Measurements from ENCODE around the gene GFOD1. TPM values are rescaled to one million over a fixed set of nuclear protein-coding genes. Genes with fewer than 3 reads are reported as not detected.

Gene GFOD1
- total RNA-seq, 1 experiment from 2014 or later: 6.1 TPM

DNA sequence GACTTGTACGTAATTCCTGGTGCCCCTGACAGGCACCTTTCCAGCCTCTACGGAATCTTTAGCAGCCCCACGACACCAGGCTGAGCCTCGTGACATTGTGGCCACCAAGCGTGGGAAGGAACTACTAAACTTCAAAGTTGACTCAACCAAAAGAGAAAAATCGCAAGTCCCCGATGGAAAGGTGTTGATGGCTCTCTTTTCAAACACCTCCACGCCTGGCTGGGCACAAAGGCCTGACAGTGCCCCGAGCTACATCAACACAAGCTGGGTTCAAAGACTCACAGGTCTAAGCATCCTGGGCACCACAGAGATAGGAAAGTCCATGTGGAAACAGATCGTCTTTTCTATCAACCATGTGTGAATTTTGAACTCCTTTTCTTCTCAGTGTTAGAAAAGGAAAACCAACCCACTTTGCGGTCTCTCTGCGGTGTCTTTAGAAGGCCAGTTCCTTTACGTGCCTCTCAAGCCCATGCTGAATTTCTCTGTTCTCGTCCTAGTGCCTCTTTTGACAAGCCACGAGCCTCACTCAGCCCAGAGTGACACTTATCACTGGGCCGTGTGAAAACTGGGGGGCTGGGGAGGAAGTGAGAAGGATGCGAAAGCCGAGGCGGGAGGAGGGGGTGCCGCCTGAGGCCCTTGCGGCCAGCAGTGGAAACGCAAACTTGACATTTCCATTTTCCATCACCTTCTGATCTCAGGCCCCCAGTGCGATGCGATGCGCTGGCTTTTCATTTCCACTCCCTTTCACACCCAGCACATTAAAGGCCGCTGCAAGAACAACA, 59.4 kb downstream of the GFOD1 start:
- no peaks in the 10 kb centered on the region for H3K9me3 ChIP-seq (ENCODE audit: control insufficient read depth, low read depth, low read length)
- no peak overlapping the region; a peak in 1 of 5 replicates for H3K4me3 Mint-ChIP-seq
- no peak overlapping the region for H2AFZ ChIP-seq (ENCODE audit: low read length)
- no peak overlapping the region for H3K4ac ChIP-seq (ENCODE audit: low read depth, low read length)
- H3K56ac ChIP-seq (ENCODE audit: insufficient read length, low read depth, low read length): no peak overlapping the region
- peaks cover 50 to 53% of the 10 kb centered on the region in 2 experiments for H3K4me1 Mint-ChIP-seq
- no peaks in the 10 kb centered on the region for H3K23me2 ChIP-seq (ENCODE audit: insufficient read length, low read depth, low read length, poor library complexity, severe bottlenecking)
- H3K9me3 Mint-ChIP-seq: no peaks in the 10 kb centered on the region
- no peak overlapping the region for H4K91ac ChIP-seq (ENCODE audit: insufficient read length, low read depth, low read length)
- no peak overlapping the region for H2BK20ac ChIP-seq (ENCODE audit: low read depth, low read length, poor library complexity, severe bottlenecking)
- H3T11ph ChIP-seq (ENCODE audit: low read length): no peak overlapping the region
- no CpG with 5 or more reads among the region's 26 CpGs for WGBS (ENCODE audit: extremely low coverage, insufficient read length, low lambda C conversion rate)
- H3K27ac Mint-ChIP-seq: peak overlapping the region in 2 of 3 experiments; percentile 77 to 78; a peak in 4 of 7 replicates
- H4K8ac ChIP-seq (replicated peaks; ENCODE audit: insufficient read length, low read depth, low read length): no peak overlapping the region
- H2BK12ac ChIP-seq (ENCODE audit: insufficient read length, low read depth, low read length): no peak overlapping the region
- H2AK5ac ChIP-seq (ENCODE audit: insufficient read length, low read length): no peak overlapping the region
- no peak overlapping the region for H4K5ac ChIP-seq (ENCODE audit: insufficient read length, low read depth, low read length)
- TF ChIP-seq, protein P1, sequence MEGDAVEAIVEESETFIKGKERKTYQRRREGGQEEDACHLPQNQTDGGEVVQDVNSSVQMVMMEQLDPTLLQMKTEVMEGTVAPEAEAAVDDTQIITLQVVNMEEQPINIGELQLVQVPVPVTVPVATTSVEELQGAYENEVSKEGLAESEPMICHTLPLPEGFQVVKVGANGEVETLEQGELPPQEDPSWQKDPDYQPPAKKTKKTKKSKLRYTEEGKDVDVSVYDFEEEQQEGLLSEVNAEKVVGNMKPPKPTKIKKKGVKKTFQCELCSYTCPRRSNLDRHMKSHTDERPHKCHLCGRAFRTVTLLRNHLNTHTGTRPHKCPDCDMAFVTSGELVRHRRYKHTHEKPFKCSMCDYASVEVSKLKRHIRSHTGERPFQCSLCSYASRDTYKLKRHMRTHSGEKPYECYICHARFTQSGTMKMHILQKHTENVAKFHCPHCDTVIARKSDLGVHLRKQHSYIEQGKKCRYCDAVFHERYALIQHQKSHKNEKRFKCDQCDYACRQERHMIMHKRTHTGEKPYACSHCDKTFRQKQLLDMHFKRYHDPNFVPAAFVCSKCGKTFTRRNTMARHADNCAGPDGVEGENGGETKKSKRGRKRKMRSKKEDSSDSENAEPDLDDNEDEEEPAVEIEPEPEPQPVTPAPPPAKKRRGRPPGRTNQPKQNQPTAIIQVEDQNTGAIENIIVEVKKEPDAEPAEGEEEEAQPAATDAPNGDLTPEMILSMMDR (conservative IDR thresholded peaks at IDR 0.05): peak; percentile 44
- no peaks in the 10 kb centered on the region for H3K36me3 Mint-ChIP-seq (ENCODE audit: insufficient read depth in 1 of 3, low read depth in 3 of 3)
- no peak overlapping the region for H3K23ac ChIP-seq (ENCODE audit: insufficient read length, low read depth, low read length)
- peaks cover 26% of the 10 kb centered on the region; the same call in 1 of the 2 replicates for H3K4me1 ChIP-seq (ENCODE audit: insufficient read depth, low read length)
- H2BK15ac ChIP-seq (ENCODE audit: low read depth, low read length): 0 out of 2 replicates have a peak overlapping the region, but pooled peaks have one; percentile 19
- H3K79me2 ChIP-seq (ENCODE audit: insufficient read depth, low read length): no peaks in the 10 kb centered on the region; the same call in 1 of the 2 replicates
- no peak overlapping the region for H2BK5ac ChIP-seq (ENCODE audit: insufficient read length, low read length)
- DNase-seq: peak; percentile 48
- no peaks in the 10 kb centered on the region for H3K79me1 ChIP-seq (ENCODE audit: insufficient read depth, low read depth, low read length, poor library complexity, severe bottlenecking)
- H3K14ac ChIP-seq (ENCODE audit: insufficient read depth, low read length): no peak overlapping the region; the same call in 1 of the 2 replicates
- no peak overlapping the region for H3K27ac ChIP-seq (ENCODE audit: insufficient read length, low read depth, low read length)
- no peak overlapping the region for H3K4me2 ChIP-seq (ENCODE audit: insufficient read depth, insufficient read length, low read length)
- no peak overlapping the region for H2BK120ac ChIP-seq (ENCODE audit: low read depth, low read length, poor library complexity, severe bottlenecking)
- H3K18ac ChIP-seq (ENCODE audit: insufficient read length, low read depth, low read length): no peak overlapping the region
- H4K20me1 ChIP-seq (ENCODE audit: control insufficient read depth, insufficient read depth, insufficient read length): no peaks in the 10 kb centered on the region
- no peak overlapping the region for H3K9ac ChIP-seq (ENCODE audit: extremely low read depth, insufficient read length, low read length)
- H3K27me3 ChIP-seq (ENCODE audit: insufficient read depth, low read length): no peaks in the 10 kb centered on the region
- no peaks in the 10 kb centered on the region for H3K27me3 Mint-ChIP-seq (ENCODE audit: low read depth)
